Esophagus mucosa (tissue), 1 donor: ENCODE data around the gene KRT12. TPM values are rescaled to one million over a fixed set of nuclear protein-coding genes. Genes with fewer than 3 reads are reported as not detected.
"Not testable (repeated sequence)": the region's sequence is repeated elsewhere in the genome, so short reads cannot be mapped to it uniquely, and the experiment has no call there.

ENCODE experiments used
- ATAC-seq: fragments of 200-7000 bp; cut with Tn5 transposase; one replicate; pipeline ENCODE4 v1.9.1; 2020
- total RNA-seq: library from RNA; stranded (reverse); gene quantifications from one replicate; pipeline ENCODE4 v1.2.4, GENCODE V29; 2023
- donor health status: DM: yes; HTN: yes; CAD: no.

KRT12 gene
- total RNA-seq, 1 donor from 2014 or later: not detected

- ATAC-seq: not testable (repeated sequence)
These were observed 52.4 kb downstream of the KRT12 start for GRCh38 chr17:40814657-40815056.

- ATAC-seq: peak; percentile 42
These were observed 53.2 kb downstream of the KRT12 start for GRCh38 chr17:40813804-40814203.

- no peak for ATAC-seq
These were observed 54.4 kb downstream of the KRT12 start for GRCh38 chr17:40812639-40813038.

Other genes starting within 250 kb of the KRT12 start
- gene SMARCE1, start 219.4 kb downstream of the KRT12 start, total RNA-seq: 51.7 TPM
- 0.20 TPM for gene KRT222, start 202.0 kb downstream of the KRT12 start, total RNA-seq
- 10.0 TPM for gene KRT24, start 163.5 kb downstream of the KRT12 start, total RNA-seq
- gene KRT25, start 111.9 kb downstream of the KRT12 start, total RNA-seq: not detected
- not detected for gene KRT26, start 95.0 kb downstream of the KRT12 start, total RNA-seq
- not detected for gene KRT27, start 84.7 kb downstream of the KRT12 start, total RNA-seq
- gene KRT28, start 67.3 kb downstream of the KRT12 start, total RNA-seq: not detected
- 50.3 TPM for gene KRT10, start 44.6 kb downstream of the KRT12 start, total RNA-seq
- 0.20 TPM for gene KRT20, start 18.0 kb upstream of the KRT12 start, total RNA-seq
- gene KRT23, start 70.4 kb upstream of the KRT12 start, total RNA-seq: 3.1 TPM
- not detected for gene KRT39, start 99.7 kb upstream of the KRT12 start, total RNA-seq
- gene KRT40, start 117.1 kb upstream of the KRT12 start, total RNA-seq: not detected
- gene KRTAP3-3, start 126.9 kb upstream of the KRT12 start, total RNA-seq: not detected
- gene KRTAP3-2, start 132.7 kb upstream of the KRT12 start, total RNA-seq: not detected
- gene KRTAP3-1, start 141.9 kb upstream of the KRT12 start, total RNA-seq: not detected
- gene KRTAP1-5, start 160.0 kb upstream of the KRT12 start, total RNA-seq: not detected
- gene KRTAP1-4, start 163.0 kb upstream of the KRT12 start, total RNA-seq: not detected
- gene KRTAP1-3, start 167.7 kb upstream of the KRT12 start, total RNA-seq: not detected
- not detected for gene KRTAP1-1, start 174.2 kb upstream of the KRT12 start, total RNA-seq
- gene KRTAP2-1, start 180.1 kb upstream of the KRT12 start, total RNA-seq: not detected
- gene KRTAP2-2, start 188.0 kb upstream of the KRT12 start, total RNA-seq: not detected
- not detected for gene KRTAP2-3, start 192.9 kb upstream of the KRT12 start, total RNA-seq
- gene KRTAP2-4, start 198.7 kb upstream of the KRT12 start, total RNA-seq: not detected
- gene KRTAP4-7, start 216.9 kb upstream of the KRT12 start, total RNA-seq: not detected
- not detected for gene KRTAP4-8, start 230.9 kb upstream of the KRT12 start, total RNA-seq
- gene KRTAP4-16, start 235.0 kb upstream of the KRT12 start, total RNA-seq: not detected
- not detected for gene KRTAP4-9, start 238.2 kb upstream of the KRT12 start, total RNA-seq